ENCODE results near the gene FAM50A. TPM values are rescaled to one million over a fixed set of nuclear protein-coding genes. Genes with fewer than 3 reads are reported as not detected.
"Not testable (repeated sequence)": the region's sequence is repeated elsewhere in the genome, so short reads cannot be mapped to it uniquely, and the experiment has no call there.

The FAM50A gene
- total RNA-seq, 1 donor from 2014 or later = 80.0 TPM

DNA sequence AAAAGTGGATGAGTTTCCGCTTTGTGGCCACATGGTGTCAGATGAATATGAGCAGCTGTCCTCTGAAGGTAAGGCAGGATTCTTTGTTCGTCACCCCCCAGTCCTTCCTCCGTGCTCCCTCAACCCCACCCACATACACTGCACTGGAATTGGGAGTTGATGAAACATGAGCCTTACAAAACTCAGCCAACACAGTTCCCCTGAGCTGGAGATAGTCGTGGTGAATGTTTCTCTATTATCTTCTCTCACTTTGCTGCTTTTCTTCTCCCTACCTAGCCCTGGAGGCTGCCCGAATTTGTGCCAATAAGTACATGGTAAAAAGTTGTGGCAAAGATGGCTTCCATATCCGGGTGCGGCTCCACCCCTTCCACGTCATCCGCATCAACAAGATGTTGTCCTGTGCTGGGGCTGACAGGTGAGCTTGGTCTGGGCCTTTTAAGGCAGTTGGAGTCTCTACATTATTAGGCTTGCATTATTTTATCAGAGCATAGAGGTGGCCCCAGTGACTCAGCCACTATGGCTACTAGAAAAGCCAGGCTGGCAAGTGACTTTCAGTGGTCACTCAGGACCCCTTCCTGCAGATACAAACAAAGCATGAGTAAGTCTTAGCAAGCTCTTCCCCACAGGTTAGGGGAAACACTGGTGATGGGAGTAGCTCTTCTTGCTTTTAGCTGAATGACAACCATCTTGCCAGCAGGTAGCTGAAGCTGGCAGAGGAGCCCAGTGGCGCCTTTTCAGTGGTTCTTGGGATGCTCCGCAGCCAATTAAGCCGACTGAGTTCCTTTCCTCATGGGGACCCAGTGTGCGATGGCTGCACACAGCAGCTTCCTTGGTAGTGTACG is 44.2 kb upstream of the FAM50A start:
- Histone ChIP-seq H3K4me3 (ENCODE audit: low read depth, low read length) (peak overlapping the region; percentile 96), H3K27me3 (ENCODE audit: control insufficient read depth, insufficient read depth, low read length) (no peaks in the 10 kb centered on the region), H3K36me3 (ENCODE audit: control insufficient read depth, insufficient read depth, low read length) (peaks cover 2% of the 10 kb centered on the region)
- no peak for DNase-seq (ENCODE audit: low read depth)
- TF ChIP-seq, protein P1, sequence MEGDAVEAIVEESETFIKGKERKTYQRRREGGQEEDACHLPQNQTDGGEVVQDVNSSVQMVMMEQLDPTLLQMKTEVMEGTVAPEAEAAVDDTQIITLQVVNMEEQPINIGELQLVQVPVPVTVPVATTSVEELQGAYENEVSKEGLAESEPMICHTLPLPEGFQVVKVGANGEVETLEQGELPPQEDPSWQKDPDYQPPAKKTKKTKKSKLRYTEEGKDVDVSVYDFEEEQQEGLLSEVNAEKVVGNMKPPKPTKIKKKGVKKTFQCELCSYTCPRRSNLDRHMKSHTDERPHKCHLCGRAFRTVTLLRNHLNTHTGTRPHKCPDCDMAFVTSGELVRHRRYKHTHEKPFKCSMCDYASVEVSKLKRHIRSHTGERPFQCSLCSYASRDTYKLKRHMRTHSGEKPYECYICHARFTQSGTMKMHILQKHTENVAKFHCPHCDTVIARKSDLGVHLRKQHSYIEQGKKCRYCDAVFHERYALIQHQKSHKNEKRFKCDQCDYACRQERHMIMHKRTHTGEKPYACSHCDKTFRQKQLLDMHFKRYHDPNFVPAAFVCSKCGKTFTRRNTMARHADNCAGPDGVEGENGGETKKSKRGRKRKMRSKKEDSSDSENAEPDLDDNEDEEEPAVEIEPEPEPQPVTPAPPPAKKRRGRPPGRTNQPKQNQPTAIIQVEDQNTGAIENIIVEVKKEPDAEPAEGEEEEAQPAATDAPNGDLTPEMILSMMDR (IDR thresholded peaks at IDR 0.05; ENCODE audit: insufficient read depth, low read length, poor library complexity, severe bottlenecking) = no peak

DNA sequence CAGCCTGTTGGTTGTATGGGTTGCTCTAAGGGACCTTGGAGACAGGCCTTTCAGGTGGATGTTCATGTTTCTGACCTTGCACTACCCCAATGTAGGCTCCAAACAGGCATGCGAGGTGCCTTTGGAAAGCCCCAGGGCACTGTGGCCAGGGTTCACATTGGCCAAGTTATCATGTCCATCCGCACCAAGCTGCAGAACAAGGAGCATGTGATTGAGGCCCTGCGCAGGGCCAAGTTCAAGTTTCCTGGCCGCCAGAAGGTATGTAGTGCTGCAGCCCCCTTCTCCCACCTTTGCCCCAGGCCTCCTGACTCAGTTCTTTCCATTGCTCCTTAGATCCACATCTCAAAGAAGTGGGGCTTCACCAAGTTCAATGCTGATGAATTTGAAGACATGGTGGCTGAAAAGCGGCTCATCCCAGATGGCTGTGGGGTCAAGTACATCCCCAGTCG is 43.5 kb upstream of the FAM50A start:
- not testable (repeated sequence) for H3K36me3 ChIP-seq (ENCODE audit: control insufficient read depth, insufficient read depth, low read length); DNase-seq (ENCODE audit: low read depth); H3K4me3 ChIP-seq (ENCODE audit: low read depth, low read length); H3K27me3 ChIP-seq (ENCODE audit: control insufficient read depth, insufficient read depth, low read length)

DNA sequence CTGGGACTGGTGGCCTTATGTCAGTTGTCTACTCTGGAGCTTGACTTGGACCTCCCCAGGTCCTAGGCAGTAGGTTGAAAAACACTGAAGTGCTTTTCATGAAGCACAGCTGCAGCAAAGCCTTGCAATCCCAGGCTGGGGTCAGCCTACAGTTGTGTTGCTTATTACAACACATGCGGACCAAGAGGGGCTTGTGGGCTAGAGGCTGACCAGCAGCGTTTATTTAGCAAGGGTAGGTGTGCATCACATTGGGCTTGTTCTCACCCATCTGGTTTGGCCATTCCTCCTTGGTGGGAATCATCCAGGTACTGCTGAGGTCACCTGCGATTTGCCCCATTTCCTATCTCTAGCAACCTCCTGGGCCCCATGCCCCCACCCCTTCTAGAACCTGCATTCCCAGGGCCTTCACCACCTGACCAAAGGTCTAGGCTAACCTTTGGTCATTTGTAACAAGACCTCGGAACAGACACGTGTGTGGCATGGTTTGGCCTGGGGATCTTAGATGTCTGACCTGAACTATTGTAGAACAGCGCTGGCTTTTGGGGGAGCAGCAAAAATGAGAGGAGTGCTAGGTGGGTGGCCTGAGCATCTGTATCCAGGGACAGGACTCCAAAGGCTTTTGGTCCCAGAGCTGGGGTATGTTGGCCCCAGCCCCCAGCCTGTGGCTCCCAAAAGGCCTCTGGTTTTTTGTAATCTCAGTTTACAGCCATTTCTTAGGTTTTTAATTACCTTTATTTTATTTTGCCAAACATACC is 42.7 kb upstream of the FAM50A start:
- Histone ChIP-seq H3K4me3 (ENCODE audit: low read depth, low read length) (no peak overlapping the region), H3K36me3 (ENCODE audit: control insufficient read depth, insufficient read depth, low read length) (peaks cover 2% of the 10 kb centered on the region), H3K27me3 (ENCODE audit: control insufficient read depth, insufficient read depth, low read length) (no peaks in the 10 kb centered on the region)
- DNase-seq (ENCODE audit: low read depth) = no peak
- TF ChIP-seq, protein P1 (IDR thresholded peaks at IDR 0.05; ENCODE audit: insufficient read depth, low read length, poor library complexity, severe bottlenecking) = no peak

DNA sequence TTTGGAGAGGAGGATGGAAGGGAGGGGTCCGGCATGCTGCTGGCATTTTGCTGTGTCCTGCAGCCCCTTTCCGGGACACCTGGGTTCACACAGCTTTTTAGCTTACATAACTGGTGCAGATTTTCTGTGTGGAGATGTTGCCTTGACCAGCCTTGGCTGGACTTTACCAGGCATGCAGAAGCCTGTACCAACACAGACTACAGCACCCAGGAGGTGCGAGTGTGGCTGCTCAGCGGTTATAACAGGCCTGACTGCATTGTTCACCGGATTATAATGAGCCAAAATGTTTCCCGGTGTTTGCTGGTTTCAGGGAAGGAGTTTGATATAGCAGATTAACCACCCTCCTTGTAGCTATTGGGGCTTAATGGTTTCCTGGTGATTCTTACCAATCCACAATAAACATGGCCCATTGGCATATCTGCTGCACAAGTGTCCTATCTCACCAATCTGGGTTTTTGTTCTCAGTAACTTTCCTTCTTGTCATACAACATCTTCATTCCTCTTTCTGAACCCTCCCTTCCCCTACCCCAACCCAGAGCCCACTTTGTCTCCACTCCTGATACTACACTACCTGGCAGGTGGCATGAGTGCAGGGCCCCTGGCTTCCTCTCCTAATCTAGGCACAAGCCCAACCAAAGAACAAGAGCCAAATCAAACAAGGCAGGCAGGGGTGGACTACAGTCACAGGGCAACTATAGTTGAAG is 41.9 kb upstream of the FAM50A start:
- TF ChIP-seq, protein P1 (IDR thresholded peaks at IDR 0.05; ENCODE audit: insufficient read depth, low read length, poor library complexity, severe bottlenecking) = no peak
- Histone ChIP-seq H3K27me3 (ENCODE audit: control insufficient read depth, insufficient read depth, low read length) (no peaks in the 10 kb centered on the region), H3K36me3 (ENCODE audit: control insufficient read depth, insufficient read depth, low read length) (peaks cover 2% of the 10 kb centered on the region), H3K4me3 (ENCODE audit: low read depth, low read length) (no peak overlapping the region)
- DNase-seq (ENCODE audit: low read depth) = no peak

DNA sequence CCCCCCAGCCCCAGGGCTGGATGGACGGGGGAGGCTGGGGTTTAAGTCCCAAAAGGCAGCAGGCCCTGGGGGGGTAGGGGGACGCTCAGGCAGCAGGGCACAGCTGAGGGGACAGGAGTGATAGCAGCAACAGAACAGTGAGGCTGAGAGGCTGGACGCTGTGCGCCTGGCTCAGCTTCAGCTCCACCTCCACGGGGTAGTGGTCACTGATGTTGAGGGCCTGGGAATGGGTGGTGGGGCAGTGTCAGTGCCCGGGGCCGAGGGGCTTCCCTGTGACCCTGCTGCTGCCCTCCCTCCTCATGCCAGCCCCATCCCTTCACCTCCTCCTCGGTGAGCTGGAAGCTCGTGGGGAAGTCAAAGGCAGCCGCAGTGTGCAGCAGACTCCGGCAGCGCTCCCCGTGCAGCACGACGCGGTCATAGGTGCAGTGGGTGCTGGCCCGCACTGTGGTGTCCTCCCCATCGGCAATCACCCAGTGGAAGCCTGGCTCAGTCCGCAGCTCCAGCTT is 41.3 kb upstream of the FAM50A start:
- Histone ChIP-seq H3K27me3 (ENCODE audit: control insufficient read depth, insufficient read depth, low read length) (no peaks in the 10 kb centered on the region), H3K36me3 (ENCODE audit: control insufficient read depth, insufficient read depth, low read length) (peaks cover 2% of the 10 kb centered on the region), H3K4me3 (ENCODE audit: low read depth, low read length) (no peak overlapping the region)
- TF ChIP-seq, protein P1 (IDR thresholded peaks at IDR 0.05; ENCODE audit: insufficient read depth, low read length, poor library complexity, severe bottlenecking) = no peak
- DNase-seq (ENCODE audit: low read depth) = no peak

DNA sequence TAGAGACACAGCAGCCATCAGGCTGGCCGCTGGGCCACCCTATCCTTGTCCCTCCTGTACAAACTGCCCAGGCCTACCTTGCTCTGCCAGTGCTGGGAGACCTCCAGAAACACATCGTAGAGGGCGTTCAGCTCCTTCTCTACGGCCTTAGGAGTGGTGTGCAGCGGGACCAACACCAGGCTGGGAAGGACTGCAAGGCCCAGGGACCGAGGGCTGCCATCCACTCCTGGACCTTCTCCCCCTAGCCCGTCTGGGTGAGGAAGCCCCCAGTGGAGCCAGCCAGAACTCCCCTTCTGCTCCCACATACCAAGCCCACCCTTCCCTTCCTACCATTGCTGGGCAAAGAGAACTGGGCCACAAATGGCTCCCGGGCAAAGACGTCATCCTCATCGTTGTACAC is 40.7 kb upstream of the FAM50A start:
- no peaks in the 10 kb centered on the region for H3K27me3 ChIP-seq (ENCODE audit: control insufficient read depth, insufficient read depth, low read length)
- no peak for DNase-seq (ENCODE audit: low read depth)
- peaks cover 2% of the 10 kb centered on the region for H3K36me3 ChIP-seq (ENCODE audit: control insufficient read depth, insufficient read depth, low read length)
- H3K4me3 ChIP-seq (ENCODE audit: low read depth, low read length) = no peak overlapping the region
- TF ChIP-seq, protein P1 (IDR thresholded peaks at IDR 0.05; ENCODE audit: insufficient read depth, low read length, poor library complexity, severe bottlenecking) = no peak

Measured in kidney epithelial cell (primary cell).